Gastroesophageal sphincter (tissue), 4 donors: ENCODE measurements around the gene SIPA1L3. TPM values are rescaled to one million over a fixed set of nuclear protein-coding genes. Genes with fewer than 3 reads are reported as not detected.
A peak's percentile ranks its signal among the peaks of the same experiment; 100 is the strongest.
"Not testable (repeated sequence)": the region's sequence is repeated elsewhere in the genome, so short reads cannot be mapped to it uniquely, and the experiment has no call there.

ENCODE experiments used
- ATAC-seq: fragments of 150-250 bp; one replicate; pipeline ENCODE4 v1.9.1; 2016; ENCODE audit warnings: mild to moderate bottlenecking, moderate library complexity
- H3K27ac ChIP-seq, 4 donors: fragments of 200-600 bp; sonication (generic) in 3 of 4; 1 replicate in 3 of 4; 2 replicates in 1 of 4; pipeline ENCODE4 v1.5.1; 2016 to 2019
- H3K27me3 ChIP-seq: fragments of 200-600 bp; sonication (generic); one replicate; pipeline ENCODE4 v1.5.1; 2019
- H3K36me3 ChIP-seq, 2 donors: fragments of 200-600 bp; sonication (generic); one replicate each; pipeline ENCODE4 v1.5.1; 2019; ENCODE audit warnings: control low read depth in 1 of 2
- H3K4me1 ChIP-seq, 3 donors: fragments of 200-600 bp; sonication (generic); 1 replicate in 2 of 3; 2 replicates in 1 of 3; pipeline ENCODE4 v1.5.1; 2016 to 2019; ENCODE audit warnings: control low read depth in 2 of 3
- H3K4me3 ChIP-seq, 2 donors: fragments of 200-600 bp; sonication (generic); one replicate each; pipeline ENCODE4 v1.5.1; 2019; ENCODE audit warnings: mild to moderate bottlenecking in 1 of 2, moderate library complexity in 1 of 2
- H3K9me3 ChIP-seq, 3 donors: fragments of 200-600 bp; sonication (generic); one replicate each; pipeline ENCODE4 v1.5.1; 2017 to 2019; ENCODE audit warnings: control low read depth in 2 of 3
- CTCF ChIP-seq, 4 experiments: fragments of 200-600 bp in 2 of 4; fragments of 450-650 bp in 2 of 4; sonication (generic) in 1 of 4; IDR thresholded peaks; one replicate each; pipeline ENCODE4 v1.5.1; 2017 to 2019; ENCODE audit warnings: antibody characterized with exemption in 4 of 4, mild to moderate bottlenecking in 2 of 4, moderate library complexity in 2 of 4
- EP300 ChIP-seq: sonication (generic); formaldehyde crosslinking; IDR thresholded peaks from one replicate; pipeline ENCODE4 v1.6.1; 2017; ENCODE audit warnings: antibody characterized with exemption, mild to moderate bottlenecking
- POLR2A ChIP-seq, 2 donors: fragments of 450-650 bp; IDR thresholded peaks; one replicate each; pipeline ENCODE4 v1.6.1; 2017; ENCODE audit warnings: antibody characterized with exemption in 2 of 2, mild to moderate bottlenecking in 2 of 2, moderate library complexity in 1 of 2
- POLR2AphosphoS5 ChIP-seq: sonication (generic); formaldehyde crosslinking; IDR thresholded peaks from one replicate; pipeline ENCODE4 v1.6.1; 2017; ENCODE audit warnings: antibody characterized with exemption
- WGBS, 2 donors: methylation state at CpG; one replicate each; pipeline ENCODE4 v1.1.5; 2018; ENCODE audit warnings: low coverage in 1 of 2; 5-methylcytosine and 5-hydroxymethylcytosine counted together
- total RNA-seq, 4 donors: library from RNA; depleted of rRNA; stranded (reverse); fragments of >200 nt; gene quantifications; one replicate each; pipeline ENCODE4 v1.1.0, GENCODE V29; 2016

Gene SIPA1L3
- total RNA-seq, 4 donors from 2014 or later: 5.9 to 20.2 (median 11.8) TPM

DNA sequence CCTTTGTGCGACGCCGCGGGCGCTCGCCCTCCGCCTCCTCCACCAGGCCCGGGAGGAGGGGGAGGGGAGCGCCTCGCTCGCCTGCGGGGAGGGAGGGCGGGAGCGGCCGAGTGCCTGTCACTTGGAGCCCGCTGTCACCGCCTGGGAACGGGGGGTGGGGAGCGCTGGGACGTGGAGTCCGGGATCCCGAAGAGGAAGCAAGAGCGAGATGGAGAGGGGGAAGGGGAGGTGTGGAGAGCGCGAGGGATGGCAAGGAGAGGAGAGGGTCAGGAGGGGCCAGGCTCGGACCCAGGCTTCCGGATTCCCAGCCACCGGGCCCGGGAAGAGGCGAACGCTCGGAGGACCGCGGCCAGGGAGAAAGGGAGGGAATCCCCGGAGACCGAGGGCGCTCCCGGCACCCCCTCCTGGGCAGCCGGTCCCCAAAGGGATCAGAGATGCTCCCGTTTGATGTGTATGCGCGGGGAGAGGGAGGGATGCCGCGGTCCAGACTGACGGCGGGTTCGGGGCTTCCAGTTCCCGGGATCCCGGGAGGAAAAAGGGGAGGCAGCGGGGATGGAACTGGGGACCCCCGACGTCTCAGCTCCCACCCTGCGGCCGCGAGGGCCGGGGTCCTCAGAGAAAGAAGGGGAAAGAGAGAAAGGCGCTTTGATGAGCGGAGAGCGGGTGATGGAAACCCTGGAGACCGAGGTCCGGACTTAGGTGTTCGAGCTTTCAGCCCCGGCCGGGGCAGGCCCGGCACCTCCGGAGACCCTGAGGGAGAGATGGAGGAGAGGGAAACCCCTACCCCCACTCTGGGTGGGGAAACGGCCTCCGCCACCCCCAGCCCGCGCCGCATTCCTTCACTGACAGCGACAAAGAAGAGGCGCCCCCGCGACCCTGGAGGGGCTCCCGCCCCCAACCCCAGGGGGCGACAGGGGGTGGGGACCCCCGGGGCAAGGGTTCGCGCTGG is 321.8 kb downstream of the SIPA1L3 start:
- Histone ChIP-seq H3K36me3 (no peaks in the 10 kb centered on the region), H3K27me3 (peaks cover 100% of the 10 kb centered on the region)

DNA sequence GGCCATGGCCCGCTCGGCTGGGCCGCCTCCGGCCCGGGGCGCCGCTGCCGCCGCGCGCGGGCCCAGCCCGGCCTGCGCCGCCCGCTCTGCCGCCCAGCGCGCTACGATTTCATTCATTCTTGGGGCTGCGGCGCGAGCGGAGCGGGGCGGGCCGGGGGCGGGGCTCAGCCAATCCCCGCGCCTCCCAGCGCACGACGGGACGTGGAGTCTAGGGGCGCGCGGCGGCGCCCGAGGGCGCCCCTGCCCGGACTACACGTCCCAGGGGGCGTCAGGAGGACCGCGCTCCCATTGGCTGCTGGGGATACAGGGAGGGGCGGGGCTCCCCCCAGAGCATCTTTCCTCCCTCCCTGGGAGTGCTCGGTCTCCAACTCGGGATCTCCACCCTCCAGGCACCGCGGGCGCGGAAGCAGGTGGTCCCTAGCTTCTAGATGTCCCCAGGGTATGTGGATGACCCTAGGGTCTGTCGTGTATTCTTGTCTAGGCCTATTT is 322.6 kb downstream of the SIPA1L3 start:
- WGBS, 2 donors: 4% methylated on average over 7 of the region's 54 CpGs; no CpG with 5 or more reads in 1 of the 2 donors
- no peaks in the 10 kb centered on the region for H3K9me3 ChIP-seq
- H3K36me3 ChIP-seq: no peaks in the 10 kb centered on the region
- TF ChIP-seq CTCF (IDR thresholded peaks at IDR 0.05) (peak in 1 of 4 experiments; percentile 9), POLR2AphosphoS5 (no peak)
- H3K27ac ChIP-seq: no peak overlapping the region
- H3K4me3 ChIP-seq: peak overlapping the region in 1 of 2 donors; percentile 19
- H3K27me3 ChIP-seq: peaks cover 99% of the 10 kb centered on the region
- ATAC-seq: peak; percentile 78
- H3K4me1 ChIP-seq: peaks cover 0 to 20% (median 14%) of the 10 kb centered on the region in 3 donors

More for the DNA sequence above, 321.8 kb downstream of the SIPA1L3 start:
- peaks cover 0 to 28% (median 19%) of the 10 kb centered on the region in 3 donors for H3K4me1 ChIP-seq
- H3K9me3 ChIP-seq: no peaks in the 10 kb centered on the region
- no peak overlapping the region for H3K27ac ChIP-seq
- ATAC-seq: no peak
- WGBS, 2 donors: 0% methylated on average over 15 of the region's 80 CpGs; no CpG with 5 or more reads in 1 of the 2 donors
- peak overlapping the region in 1 of 2 donors; percentile 19 for H3K4me3 ChIP-seq
- TF ChIP-seq EP300 (no peak), POLR2AphosphoS5 (no peak), POLR2A (IDR thresholded peaks at IDR 0.05) (no peak), CTCF (IDR thresholded peaks at IDR 0.05) (no peak)

DNA sequence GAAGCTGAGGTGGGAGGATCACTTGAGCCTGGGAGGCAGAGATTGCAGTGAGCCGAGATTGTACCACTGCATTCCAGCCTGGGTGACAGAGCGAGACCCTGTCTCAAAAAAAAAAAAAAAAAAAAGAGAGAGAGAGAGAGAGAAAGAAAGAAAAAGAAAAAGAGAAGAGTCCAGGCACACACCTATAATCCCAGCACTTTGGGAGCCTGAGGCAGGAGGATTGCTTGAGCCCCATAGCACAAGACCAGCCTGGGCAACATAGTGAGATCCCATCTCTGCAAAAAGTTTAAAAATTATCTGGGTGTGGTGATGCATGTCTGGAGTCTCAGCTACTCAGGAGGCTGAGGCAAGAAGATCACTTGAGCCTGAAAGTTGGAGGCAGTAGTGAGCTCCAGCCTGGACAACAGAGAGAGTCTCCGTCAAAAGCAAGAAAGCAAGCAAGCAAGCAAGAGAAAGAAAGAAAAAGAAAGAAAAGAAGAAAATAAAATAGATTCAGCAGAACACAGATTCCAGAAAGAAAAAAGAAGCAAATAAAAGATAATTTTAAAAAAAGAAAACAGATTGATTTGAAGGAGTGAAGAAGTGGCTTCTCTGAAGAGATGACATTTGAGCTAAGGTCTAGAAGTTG is 323.6 kb downstream of the SIPA1L3 start:
- not testable (repeated sequence) for H3K9me3 ChIP-seq, ATAC-seq, H3K36me3 ChIP-seq, H3K4me3 ChIP-seq, H3K27ac ChIP-seq
- H3K27me3 ChIP-seq: peaks cover 99% of the 10 kb centered on the region
- WGBS, 2 donors: 66% methylated on average over 3 of the region's 3 CpGs; no CpG with 5 or more reads in 1 of the 2 donors
- peaks cover 0 to 20% (median 14%) of the 10 kb centered on the region in 3 donors for H3K4me1 ChIP-seq

DNA sequence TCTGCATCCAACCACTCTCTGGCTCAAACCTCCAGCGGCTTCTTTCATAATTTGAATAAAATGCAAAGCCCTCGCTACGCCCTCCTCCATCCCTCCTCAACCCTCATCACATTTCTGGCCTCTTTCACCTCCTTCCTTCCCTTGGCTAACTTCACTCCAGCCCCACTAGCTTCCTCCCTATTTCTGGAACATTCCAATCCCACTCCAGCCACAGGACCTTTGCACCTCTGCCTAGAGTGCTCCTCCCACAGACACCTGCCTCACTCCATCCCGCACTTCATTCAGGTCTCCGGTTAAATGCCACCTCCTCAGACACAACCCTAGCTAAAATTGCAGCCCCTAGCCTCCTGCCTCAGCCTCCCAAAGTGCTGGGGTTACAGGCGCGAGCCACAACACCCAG is 324.9 kb downstream of the SIPA1L3 start:
- Histone ChIP-seq H3K27me3 (peaks cover 98% of the 10 kb centered on the region), H3K9me3 (no peaks in the 10 kb centered on the region), H3K27ac (no peak overlapping the region), H3K4me1 (peaks cover 0 to 20% (median 14%) of the 10 kb centered on the region in 3 donors), H3K4me3 (no peak overlapping the region), H3K36me3 (no peaks in the 10 kb centered on the region)
- no peak for TF ChIP-seq EP300
- no peak for TF ChIP-seq CTCF (IDR thresholded peaks at IDR 0.05)
- no peak for TF ChIP-seq POLR2A (IDR thresholded peaks at IDR 0.05)
- no peak for TF ChIP-seq POLR2AphosphoS5
- no peak for ATAC-seq
- 77 to 87% methylated on average over 3 to 4 of the region's 7 CpGs for WGBS, 2 donors

GRCh38 chr19:38233740-38234251 is 326.8 kb downstream of the SIPA1L3 start:
- Histone ChIP-seq H3K27me3 (peaks cover 91% of the 10 kb centered on the region), H3K4me3 (no peak overlapping the region), H3K36me3 (no peaks in the 10 kb centered on the region), H3K27ac (no peak overlapping the region), H3K4me1 (peaks cover 0 to 11% (median 5%) of the 10 kb centered on the region in 3 donors), H3K9me3 (no peaks in the 10 kb centered on the region)
- WGBS, 2 donors: 0% methylated on average over 1 of the region's 7 CpGs; no CpG with 5 or more reads in 1 of the 2 donors
- TF ChIP-seq POLR2A (IDR thresholded peaks at IDR 0.05): no peak
- TF ChIP-seq CTCF (IDR thresholded peaks at IDR 0.05): peak in 3 of 4 experiments; percentile 65 to 81 (median 80)
- no peak for TF ChIP-seq EP300
- no peak for TF ChIP-seq POLR2AphosphoS5
- ATAC-seq: peak; percentile 69
